Cardiac muscle cell (in vitro differentiated cells and primary cell): ENCODE results near the gene LSM6. TPM values are rescaled to one million over a fixed set of nuclear protein-coding genes. Genes with fewer than 3 reads are reported as not detected.

Experiments used
- DNase-seq, 2 donors: peaks; one replicate each; pipeline versions ENCODE4 v3.0.0 to v3.0.0-alpha.2; 2010 to 2017; ENCODE audit warnings: low read depth in 1 of 2, low spot score in 1 of 2
- H3K27ac ChIP-seq: fragments of 200-600 bp; sonication (generic); 2 replicates; pipeline ENCODE4 v1.5.1; 2016
- H3K27me3 ChIP-seq: fragments of 200-600 bp; sonication (generic); 2 replicates; pipeline ENCODE4 v1.6.0; 2016; ENCODE audit warnings: control low read depth
- H3K36me3 ChIP-seq: fragments of 200-600 bp; sonication (generic); 2 replicates; pipeline ENCODE4 v1.5.1; 2016; ENCODE audit warnings: control low read depth
- H3K4me1 ChIP-seq: fragments of 200-600 bp; sonication (generic); 2 replicates; pipeline ENCODE4 v1.8.1; 2017; ENCODE audit warnings: low read depth, mild to moderate bottlenecking, mixed run types
- H3K4me3 ChIP-seq: fragments of 200-600 bp; sonication (generic); 2 replicates; pipeline ENCODE4 v1.5.1; 2016; ENCODE audit warnings: mild to moderate bottlenecking
- H3K9me3 ChIP-seq: fragments of 200-600 bp; sonication (generic); 2 replicates; pipeline ENCODE4 v1.5.1; 2017; ENCODE audit warnings: low read depth, mild to moderate bottlenecking, control low read depth
- CTCF ChIP-seq: IDR thresholded peaks from 2 replicates; pipeline ENCODE4 v1.5.1; 2012; ENCODE audit warnings: low read depth, mild to moderate bottlenecking, low read length
- polyA plus RNA-seq: library from polyadenylated mRNA; unstranded; fragments of >200 nt; fragmentation: Nextera tagmentation; extraction: Ambion mirVana; gene quantifications from 2 replicates; pipeline ENCODE4 v1.2.1, GENCODE V29; 2016
- total RNA-seq: library from RNA; depleted of rRNA; stranded (reverse); fragments of >200 nt; gene quantifications from 2 replicates; pipeline ENCODE4 v1.2.3, GENCODE V29; 2016

The LSM6 gene
- 51.8 and 54.0 TPM in 2 replicates for total RNA-seq
- 36.8 and 38.0 TPM in 2 replicates for polyA plus RNA-seq

- peak within 1 kb of the TSS; percentile 90 for H3K4me3 ChIP-seq
- peaks cover 19% of the 10 kb centered on the region for H3K4me1 ChIP-seq
- H3K36me3 ChIP-seq: no peaks in the 10 kb centered on the region
- H3K27ac ChIP-seq: peak within 1 kb of the TSS; percentile 83
- H3K27me3 ChIP-seq: no peaks in the 10 kb centered on the region
- peak; percentile 2 for TF ChIP-seq CTCF
- no peaks in the 10 kb centered on the region for H3K9me3 ChIP-seq
- DNase-seq: peak; percentile 79 to 90
Observed at GRCh38 chr4:146175541-146176453, at the start of gene LSM6. Gene LSM6, plus strand, starts transcription at chr4:146175718. Its CDS starts 7,204 bp downstream, at chr4:146182922.

- Histone ChIP-seq H3K27me3 (no peaks in the 10 kb centered on the region), H3K4me1 (no peaks in the 10 kb centered on the region), H3K4me3 (no peak overlapping the region), H3K27ac (no peak overlapping the region), H3K9me3 (no peaks in the 10 kb centered on the region), H3K36me3 (no peaks in the 10 kb centered on the region)
- no peak for DNase-seq
- no peak for TF ChIP-seq CTCF
Observed at GRCh38 chr4:146132445-146132844, 43.1 kb upstream of the LSM6 start.

GRCh38 chr4:146134761-146135445, 40.6 kb upstream of the LSM6 start:
- peak in 1 of 2 donors; percentile 5 for DNase-seq
- no peaks in the 10 kb centered on the region for H3K36me3 ChIP-seq
- TF ChIP-seq CTCF: no peak
- no peak overlapping the region for H3K27ac ChIP-seq
- H3K4me3 ChIP-seq: no peak overlapping the region
- no peaks in the 10 kb centered on the region for H3K27me3 ChIP-seq
- H3K9me3 ChIP-seq: no peaks in the 10 kb centered on the region
- no peaks in the 10 kb centered on the region for H3K4me1 ChIP-seq

GRCh38 chr4:146135941-146136340, 39.6 kb upstream of the LSM6 start:
- H3K4me3 ChIP-seq: no peak overlapping the region
- H3K9me3 ChIP-seq: no peaks in the 10 kb centered on the region
- H3K36me3 ChIP-seq: no peaks in the 10 kb centered on the region
- H3K27ac ChIP-seq: no peak overlapping the region
- peak in 1 of 2 donors; percentile 3 for DNase-seq
- TF ChIP-seq CTCF: no peak
- H3K27me3 ChIP-seq: no peaks in the 10 kb centered on the region
- no peaks in the 10 kb centered on the region for H3K4me1 ChIP-seq

GRCh38 chr4:146142768-146143167, 32.8 kb upstream of the LSM6 start:
- no peaks in the 10 kb centered on the region for H3K36me3 ChIP-seq
- H3K27ac ChIP-seq: no peak overlapping the region
- H3K9me3 ChIP-seq: no peaks in the 10 kb centered on the region
- no peak for DNase-seq
- H3K4me1 ChIP-seq: no peaks in the 10 kb centered on the region
- no peak for TF ChIP-seq CTCF
- H3K27me3 ChIP-seq: peaks cover 17% of the 10 kb centered on the region
- no peak overlapping the region for H3K4me3 ChIP-seq
